Activated CD8-positive, alpha-beta memory T cell treated with anti-CD3 and anti-CD28 coated beads, Interleukin-2, amount 10 ng/mL, durations not matched to agents 7 days and 5 days (primary cell): ENCODE results near the gene CCL2. TPM values are rescaled to one million over a fixed set of nuclear protein-coding genes. Genes with fewer than 3 reads are reported as not detected.

ENCODE experiments used
- ATAC-seq: fragments of 150-1000 bp; cut with Tn5 transposase; one replicate; pipeline ENCODE4 v1.10.0; 2021; ENCODE audit warnings: moderate library complexity
- CTCF ChIA-PET: fragments of 350-600 bp; sonication (Branson Sonifier 250); formaldehyde crosslinking; loops from one replicate; lab custom pipeline; 2021; ENCODE audit warnings: antibody characterized with exemption; lab: Charles Lee
- DNase-seq: peaks from one replicate; pipeline ENCODE4 v3.0.0-alpha.2; 2020
- H3K27ac Mint-ChIP-seq: one replicate; pipeline ENCODE4 v1.8.0; 2021; ENCODE audit warnings: mild to moderate bottlenecking, mixed read lengths
- H3K27me3 Mint-ChIP-seq: one replicate; pipeline ENCODE4 v1.8.0; 2021; ENCODE audit warnings: mixed read lengths
- H3K36me3 Mint-ChIP-seq: one replicate; pipeline ENCODE4 v1.8.0; 2021; ENCODE audit warnings: mild to moderate bottlenecking, mixed read lengths
- H3K4me1 Mint-ChIP-seq: one replicate; pipeline ENCODE4 v1.8.0; 2021; ENCODE audit warnings: mixed read lengths
- H3K4me3 Mint-ChIP-seq: one replicate; pipeline ENCODE4 v1.8.0; 2021; ENCODE audit warnings: mild to moderate bottlenecking, moderate library complexity, mixed read lengths
- H3K9me3 Mint-ChIP-seq: one replicate; pipeline ENCODE4 v1.8.0; 2022; ENCODE audit warnings: low read depth, mixed read lengths
- total RNA-seq, 2 experiments: library from RNA; stranded (reverse); gene quantifications; one replicate each; pipeline ENCODE4 v1.2.3, GENCODE V29; 2021

The CCL2 gene
- total RNA-seq, 2 experiments from 2014 or later = 0.73 TPM; not detected in 1

GRCh38 chr17:34260861-34261260, 5.8 kb downstream of the CCL2 start:
- DNase-seq (no peak), ATAC-seq (no peak)
- H3K36me3 Mint-ChIP-seq = no peaks in the 10 kb centered on the region
- H3K27ac Mint-ChIP-seq = no peak overlapping the region
- CTCF ChIA-PET = no interaction called here
- H3K4me3 Mint-ChIP-seq = no peak overlapping the region
- H3K4me1 Mint-ChIP-seq = peaks cover 16% of the 10 kb centered on the region
- H3K27me3 Mint-ChIP-seq = peaks cover 76% of the 10 kb centered on the region
- H3K9me3 Mint-ChIP-seq = no peaks in the 10 kb centered on the region

DNA sequence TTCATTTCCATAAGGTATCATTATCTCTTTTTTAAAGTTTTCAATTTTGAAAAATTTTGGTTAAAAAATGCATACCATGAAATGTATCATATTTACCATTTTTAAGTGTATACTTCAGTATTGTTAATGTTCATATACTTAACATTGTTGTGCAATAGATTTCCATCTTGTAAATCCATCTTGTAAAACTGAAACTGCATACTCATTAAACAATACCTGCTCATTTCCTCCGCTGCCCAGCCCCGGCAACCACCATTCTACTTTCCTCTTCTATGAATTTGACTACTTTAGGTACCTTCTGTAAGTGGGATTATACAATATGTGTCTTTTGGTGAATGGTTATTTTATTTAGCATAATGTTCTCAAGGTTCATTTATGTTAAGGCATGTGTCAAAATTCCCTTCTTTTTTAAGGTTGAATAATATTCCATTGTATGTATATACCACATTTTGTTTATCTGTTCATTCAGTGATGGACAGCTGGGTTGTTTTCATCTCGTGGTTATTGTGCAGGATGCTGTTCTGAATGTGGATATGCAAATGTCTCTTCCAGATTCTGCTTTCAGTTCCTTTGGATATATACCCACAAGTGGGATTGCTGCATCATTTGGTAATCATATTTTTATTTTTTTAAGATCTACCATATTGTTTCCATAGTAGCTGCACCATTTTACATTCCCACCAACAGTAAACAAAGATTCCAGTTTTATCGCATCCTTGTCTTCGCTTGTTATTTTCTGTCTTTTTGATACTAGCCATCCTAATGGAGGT, 6.7 kb downstream of the CCL2 start:
- Mint-ChIP-seq H3K4me3 (no peak overlapping the region), H3K4me1 (peaks cover 16% of the 10 kb centered on the region), H3K27me3 (peaks cover 77% of the 10 kb centered on the region), H3K36me3 (no peaks in the 10 kb centered on the region), H3K9me3 (no peaks in the 10 kb centered on the region), H3K27ac (no peak overlapping the region)
- CTCF ChIA-PET = no interaction called here
- DNase-seq = peak; percentile 64
- peak; percentile 39 for ATAC-seq

GRCh38 chr17:34265711-34266110, 10.6 kb downstream of the CCL2 start:
- ATAC-seq = no peak
- Mint-ChIP-seq H3K27ac (no peak overlapping the region), H3K4me3 (no peak overlapping the region), H3K36me3 (no peaks in the 10 kb centered on the region), H3K4me1 (peaks cover 14% of the 10 kb centered on the region), H3K27me3 (peaks cover 67% of the 10 kb centered on the region), H3K9me3 (no peaks in the 10 kb centered on the region)
- CTCF ChIA-PET = no interaction called here
- DNase-seq = no peak

GRCh38 chr17:34269969-34270368, 14.9 kb downstream of the CCL2 start, which contains the start of gene CCL7:
CCL7 (plus strand) TSS chr17:34270221; CDS start chr17:34270291, 70 bp downstream.
- Mint-ChIP-seq H3K27me3 (peaks cover 79% of the 10 kb centered on the region), H3K9me3 (no peaks in the 10 kb centered on the region), H3K4me1 (no peaks in the 10 kb centered on the region), H3K4me3 (no peak within 1 kb of the TSS), H3K36me3 (no peaks in the 10 kb centered on the region), H3K27ac (no peak within 1 kb of the TSS)
- DNase-seq (no peak), ATAC-seq (no peak)
- CTCF ChIA-PET = no interaction called here

DNA sequence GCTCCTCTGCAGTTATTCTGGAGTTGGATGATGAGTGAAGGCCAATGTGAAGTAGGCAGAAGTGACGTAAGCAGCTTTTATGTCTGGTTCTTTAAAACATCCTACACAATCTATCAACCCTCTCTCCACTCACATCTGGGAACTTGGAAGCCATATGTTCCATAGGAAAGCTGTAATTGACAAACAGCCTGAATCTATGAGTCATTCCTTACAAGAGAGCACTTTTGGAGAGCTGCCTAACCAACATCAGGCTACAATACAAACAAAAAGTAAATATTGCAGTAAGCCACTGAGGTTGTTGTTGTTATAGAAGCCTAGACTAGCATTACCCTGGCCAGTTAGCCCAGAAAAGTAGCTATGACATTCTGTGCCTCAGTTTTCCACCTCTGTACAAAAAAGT, 20.8 kb downstream of the CCL2 start:
- Mint-ChIP-seq H3K36me3 (no peaks in the 10 kb centered on the region), H3K9me3 (no peaks in the 10 kb centered on the region), H3K4me3 (no peak overlapping the region), H3K27me3 (peaks cover 77% of the 10 kb centered on the region), H3K27ac (no peak overlapping the region), H3K4me1 (no peaks in the 10 kb centered on the region)
- no peak for DNase-seq
- CTCF ChIA-PET = no interaction called here
- ATAC-seq = no peak

- peaks cover 80% of the 10 kb centered on the region for H3K27me3 Mint-ChIP-seq
- no peak overlapping the region for H3K4me3 Mint-ChIP-seq
- no peaks in the 10 kb centered on the region for H3K9me3 Mint-ChIP-seq
- no peak for ATAC-seq
- no peaks in the 10 kb centered on the region for H3K36me3 Mint-ChIP-seq
- DNase-seq = no peak
- CTCF ChIA-PET = no interaction called here
- no peaks in the 10 kb centered on the region for H3K4me1 Mint-ChIP-seq
- no peak overlapping the region for H3K27ac Mint-ChIP-seq
Observed at GRCh38 chr17:34276826-34277225, 21.7 kb downstream of the CCL2 start.

DNA sequence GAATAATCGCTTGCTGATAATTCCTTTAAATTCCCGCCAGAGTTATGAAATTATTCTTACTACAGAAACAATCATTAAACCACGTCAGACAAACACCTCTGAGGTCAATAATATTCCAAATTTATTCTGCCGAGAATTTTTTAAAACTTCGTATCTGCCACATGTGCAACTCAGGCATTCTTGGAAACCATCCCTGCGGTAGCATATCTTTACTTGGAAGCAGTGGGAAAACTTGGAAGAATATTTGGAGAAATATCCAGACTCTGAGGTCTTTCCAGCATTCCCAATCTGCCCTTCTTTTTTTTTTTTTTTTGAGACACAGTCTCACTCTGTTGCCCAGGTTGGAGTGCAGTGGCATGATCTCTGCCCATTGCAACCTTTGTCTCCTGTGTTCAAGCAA, 28.5 kb downstream of the CCL2 start:
- DNase-seq (no peak), ATAC-seq (no peak)
- Mint-ChIP-seq H3K36me3 (no peaks in the 10 kb centered on the region), H3K27ac (no peak overlapping the region), H3K27me3 (peaks cover 69% of the 10 kb centered on the region), H3K9me3 (no peaks in the 10 kb centered on the region), H3K4me1 (no peaks in the 10 kb centered on the region), H3K4me3 (no peak overlapping the region)
- CTCF ChIA-PET = no interaction called here

GRCh38 chr17:34285286-34285792, 30.3 kb downstream of the CCL2 start, which contains the start of gene CCL11:
CCL11 (plus strand) TSS chr17:34285742; CDS start chr17:34285809, 67 bp downstream.
- Mint-ChIP-seq H3K27me3 (peaks cover 61% of the 10 kb centered on the region), H3K27ac (no peak within 1 kb of the TSS), H3K9me3 (no peaks in the 10 kb centered on the region), H3K36me3 (no peaks in the 10 kb centered on the region), H3K4me3 (no peak within 1 kb of the TSS), H3K4me1 (no peaks in the 10 kb centered on the region)
- CTCF ChIA-PET = no interaction called here
- DNase-seq (no peak), ATAC-seq (no peak)

GRCh38 chr17:34287875-34288274, 32.8 kb downstream of the CCL2 start:
- Mint-ChIP-seq H3K4me1 (no peaks in the 10 kb centered on the region), H3K27ac (no peak overlapping the region), H3K27me3 (peaks cover 43% of the 10 kb centered on the region), H3K4me3 (no peak overlapping the region), H3K9me3 (no peaks in the 10 kb centered on the region), H3K36me3 (no peaks in the 10 kb centered on the region)
- CTCF ChIA-PET = interaction anchor here (1.4 kb wide), 1 partner anchor 72 kb away, joined by 4 read pairs; no protein-coding TSS in a partner anchor
- ATAC-seq (no peak), DNase-seq (no peak)

DNA sequence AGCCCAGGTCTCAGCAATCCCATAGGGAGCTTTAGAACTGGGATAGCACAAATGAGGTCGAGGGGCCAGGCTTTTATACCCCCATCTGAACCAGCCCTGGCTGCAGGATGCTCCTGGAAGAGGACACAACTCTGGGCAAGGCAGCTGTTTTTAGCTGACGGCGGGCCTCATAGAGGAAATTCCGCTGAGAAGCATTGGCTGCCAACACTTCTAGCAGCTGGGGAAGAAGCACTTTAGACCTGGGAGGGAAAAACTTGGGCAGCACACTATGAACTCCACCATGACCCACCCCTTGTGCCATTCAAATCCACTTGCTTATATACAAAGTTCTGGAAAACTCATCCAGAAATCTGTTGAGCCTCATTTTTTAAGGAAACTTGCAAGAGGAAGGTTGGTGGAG, 35.5 kb downstream of the CCL2 start:
- no peak overlapping the region for H3K27ac Mint-ChIP-seq
- no peak for DNase-seq
- CTCF ChIA-PET = interaction anchor here (0.7 kb wide), 1 partner anchor 71 kb away, joined by 3 read pairs; no protein-coding TSS in a partner anchor
- H3K27me3 Mint-ChIP-seq = peaks cover 33% of the 10 kb centered on the region
- no peaks in the 10 kb centered on the region for H3K4me1 Mint-ChIP-seq
- no peak for ATAC-seq
- no peak overlapping the region for H3K4me3 Mint-ChIP-seq
- no peaks in the 10 kb centered on the region for H3K9me3 Mint-ChIP-seq
- H3K36me3 Mint-ChIP-seq = no peaks in the 10 kb centered on the region

- DNase-seq (no peak), ATAC-seq (no peak)
- Mint-ChIP-seq H3K4me3 (no peak overlapping the region), H3K9me3 (no peaks in the 10 kb centered on the region), H3K36me3 (no peaks in the 10 kb centered on the region), H3K27me3 (peaks cover 27% of the 10 kb centered on the region), H3K4me1 (no peaks in the 10 kb centered on the region), H3K27ac (no peak overlapping the region)
- CTCF ChIA-PET = no interaction called here
Observed at GRCh38 chr17:34291721-34292348, 36.8 kb downstream of the CCL2 start.

DNA sequence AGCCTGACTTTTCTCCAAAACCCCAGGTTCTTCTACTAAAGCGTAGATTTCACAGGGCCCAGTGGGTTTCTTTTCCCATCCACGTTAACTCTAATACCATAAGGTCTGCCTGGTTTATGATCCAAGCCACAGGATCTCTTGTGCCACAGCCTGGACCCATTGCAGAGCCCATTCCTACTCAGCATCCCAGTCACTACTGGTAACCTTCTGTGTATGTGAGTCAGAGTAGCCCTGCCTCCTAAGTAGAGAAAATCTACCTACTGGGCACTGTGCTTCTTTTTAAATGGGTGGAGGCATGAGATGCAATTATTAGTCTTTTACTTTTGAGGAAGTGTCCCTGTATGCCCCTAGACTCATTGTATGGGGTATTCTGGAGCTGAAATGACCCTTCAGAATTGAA, 43.9 kb downstream of the CCL2 start:
- ATAC-seq (no peak), DNase-seq (no peak)
- no peak overlapping the region for H3K4me3 Mint-ChIP-seq
- CTCF ChIA-PET = interaction anchor here (3.1 kb wide), 1 partner anchor 63 kb away, joined by 13 read pairs; no protein-coding TSS in a partner anchor
- no peaks in the 10 kb centered on the region for H3K36me3 Mint-ChIP-seq
- H3K9me3 Mint-ChIP-seq = no peaks in the 10 kb centered on the region
- H3K27ac Mint-ChIP-seq = no peak overlapping the region
- peaks cover 35% of the 10 kb centered on the region for H3K27me3 Mint-ChIP-seq
- peaks cover 22% of the 10 kb centered on the region for H3K4me1 Mint-ChIP-seq

GRCh38 chr17:34299956-34300577, 45.0 kb downstream of the CCL2 start:
- DNase-seq (no peak), ATAC-seq (no peak)
- H3K4me3 Mint-ChIP-seq = no peak overlapping the region
- no peak overlapping the region for H3K27ac Mint-ChIP-seq
- peaks cover 24% of the 10 kb centered on the region for H3K4me1 Mint-ChIP-seq
- CTCF ChIA-PET = interaction anchor here (1.6 to 3.1 kb wide), 2 partner anchors 62 to 99 kb away, joined by 3 to 13 read pairs; no protein-coding TSS in a partner anchor
- no peaks in the 10 kb centered on the region for H3K36me3 Mint-ChIP-seq
- H3K9me3 Mint-ChIP-seq = no peaks in the 10 kb centered on the region
- peaks cover 38% of the 10 kb centered on the region for H3K27me3 Mint-ChIP-seq
